ENCODE results near the gene ATP9B. TPM values are rescaled to one million over a fixed set of nuclear protein-coding genes. Genes with fewer than 3 reads are reported as not detected.

ATP9B gene
- total RNA-seq, 1 experiment from 2014 or later = 20.9 TPM

DNA sequence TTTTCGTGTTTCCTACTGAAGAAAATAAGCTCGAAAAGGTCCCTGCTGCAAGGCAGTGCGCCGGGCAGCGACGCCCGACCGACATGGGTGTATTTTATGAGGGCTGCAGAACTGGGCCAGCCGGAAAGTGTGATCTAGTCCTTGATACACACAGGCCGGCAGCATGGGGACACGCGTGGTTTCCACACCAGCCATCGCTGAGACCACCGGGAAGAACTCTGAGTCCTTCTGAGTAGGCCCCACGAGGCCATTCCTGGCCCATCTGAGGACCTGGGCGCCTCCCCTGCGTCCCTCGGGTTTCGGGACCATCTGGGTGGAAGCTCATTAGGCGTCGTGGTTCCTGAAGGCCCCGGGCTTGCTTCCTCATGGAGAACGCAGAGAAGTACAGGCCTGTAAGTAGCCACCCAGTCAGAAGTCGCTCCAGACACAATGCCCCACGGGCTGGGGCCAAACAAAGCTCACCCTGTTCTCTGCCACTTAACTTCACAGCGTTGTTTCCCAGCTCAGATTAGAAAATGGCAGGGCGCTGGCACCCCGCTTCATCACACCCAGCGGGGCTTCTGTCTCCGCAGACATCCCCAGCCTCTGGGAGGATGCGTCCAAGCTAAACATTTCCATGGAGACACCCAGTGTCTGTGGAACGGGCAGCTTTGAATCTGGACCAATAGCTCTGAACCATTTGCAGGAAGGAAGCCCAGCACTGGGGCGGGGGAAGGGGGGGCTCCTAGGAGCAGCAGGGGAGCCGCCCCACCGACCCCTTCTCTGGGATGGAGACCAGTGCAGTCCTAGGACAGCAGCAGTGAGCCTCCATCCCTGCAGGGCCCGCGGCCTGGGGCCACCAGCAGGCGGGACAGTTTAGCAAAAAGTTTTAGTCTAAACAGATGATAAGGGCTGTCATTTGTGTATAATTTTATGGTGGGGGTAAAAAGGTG, 328.9 kb downstream of the ATP9B start:
- no peak overlapping the region for H2BK12ac ChIP-seq (ENCODE audit: insufficient read length, low read depth, low read length)
- no peak overlapping the region for H2AFZ ChIP-seq (ENCODE audit: low read length)
- no peak overlapping the region for H3K14ac ChIP-seq (ENCODE audit: insufficient read depth, low read length)
- H3K27ac ChIP-seq (ENCODE audit: insufficient read length, low read depth, low read length) = no peak overlapping the region
- no peak overlapping the region for H2AK5ac ChIP-seq (ENCODE audit: insufficient read length, low read length)
- peaks cover 41% of the 10 kb centered on the region for H3K27me3 ChIP-seq (ENCODE audit: insufficient read depth, low read length)
- no peak overlapping the region for H3T11ph ChIP-seq (ENCODE audit: low read length)
- H3K4me2 ChIP-seq (ENCODE audit: insufficient read depth, insufficient read length, low read length) = no peak overlapping the region
- no peak overlapping the region for H3K9ac ChIP-seq (ENCODE audit: extremely low read depth, insufficient read length, low read length)
- no peaks in the 10 kb centered on the region for H3K4me1 ChIP-seq (ENCODE audit: insufficient read depth, low read length)
- no peak overlapping the region for H3K56ac ChIP-seq (ENCODE audit: insufficient read length, low read depth, low read length)
- Mint-ChIP-seq H3K36me3 (ENCODE audit: insufficient read depth in 1 of 3, low read depth in 3 of 3) (no peaks in the 10 kb centered on the region), H3K9me3 (no peaks in the 10 kb centered on the region; a peak in 1 of 5 replicates), H3K27ac (no peak overlapping the region), H3K4me3 (peak overlapping the region; percentile 17 to 76; a peak in 4 of 5 replicates), H3K4me1 (peaks cover 0 to 14% of the 10 kb centered on the region in 2 experiments; a peak in 3 of 4 replicates), H3K27me3 (ENCODE audit: low read depth) (peaks cover 60% of the 10 kb centered on the region)
- H4K8ac ChIP-seq (replicated peaks; ENCODE audit: insufficient read length, low read depth, low read length) = no peak overlapping the region
- peaks cover 13% of the 10 kb centered on the region for H3K23me2 ChIP-seq (ENCODE audit: insufficient read length, low read depth, low read length, poor library complexity, severe bottlenecking)
- H3K9me3 ChIP-seq (ENCODE audit: control insufficient read depth, low read depth, low read length) = no peaks in the 10 kb centered on the region
- WGBS (ENCODE audit: extremely low coverage, insufficient read length, low lambda C conversion rate) = no CpG with 5 or more reads among the region's 38 CpGs
- H3K4ac ChIP-seq (ENCODE audit: low read depth, low read length) = no peak overlapping the region
- TF ChIP-seq, protein P1, sequence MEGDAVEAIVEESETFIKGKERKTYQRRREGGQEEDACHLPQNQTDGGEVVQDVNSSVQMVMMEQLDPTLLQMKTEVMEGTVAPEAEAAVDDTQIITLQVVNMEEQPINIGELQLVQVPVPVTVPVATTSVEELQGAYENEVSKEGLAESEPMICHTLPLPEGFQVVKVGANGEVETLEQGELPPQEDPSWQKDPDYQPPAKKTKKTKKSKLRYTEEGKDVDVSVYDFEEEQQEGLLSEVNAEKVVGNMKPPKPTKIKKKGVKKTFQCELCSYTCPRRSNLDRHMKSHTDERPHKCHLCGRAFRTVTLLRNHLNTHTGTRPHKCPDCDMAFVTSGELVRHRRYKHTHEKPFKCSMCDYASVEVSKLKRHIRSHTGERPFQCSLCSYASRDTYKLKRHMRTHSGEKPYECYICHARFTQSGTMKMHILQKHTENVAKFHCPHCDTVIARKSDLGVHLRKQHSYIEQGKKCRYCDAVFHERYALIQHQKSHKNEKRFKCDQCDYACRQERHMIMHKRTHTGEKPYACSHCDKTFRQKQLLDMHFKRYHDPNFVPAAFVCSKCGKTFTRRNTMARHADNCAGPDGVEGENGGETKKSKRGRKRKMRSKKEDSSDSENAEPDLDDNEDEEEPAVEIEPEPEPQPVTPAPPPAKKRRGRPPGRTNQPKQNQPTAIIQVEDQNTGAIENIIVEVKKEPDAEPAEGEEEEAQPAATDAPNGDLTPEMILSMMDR (conservative IDR thresholded peaks at IDR 0.05) = no peak
- no peak overlapping the region for H2BK120ac ChIP-seq (ENCODE audit: low read depth, low read length, poor library complexity, severe bottlenecking)
- H4K20me1 ChIP-seq (ENCODE audit: control insufficient read depth, insufficient read depth, insufficient read length) = no peaks in the 10 kb centered on the region
- H2BK20ac ChIP-seq (ENCODE audit: low read depth, low read length, poor library complexity, severe bottlenecking) = no peak overlapping the region
- H3K23ac ChIP-seq (ENCODE audit: insufficient read length, low read depth, low read length) = no peak overlapping the region
- H2BK15ac ChIP-seq (ENCODE audit: low read depth, low read length) = no peak overlapping the region
- no peaks in the 10 kb centered on the region for H3K79me2 ChIP-seq (ENCODE audit: insufficient read depth, low read length)
- no peaks in the 10 kb centered on the region for H3K79me1 ChIP-seq (ENCODE audit: insufficient read depth, low read depth, low read length, poor library complexity, severe bottlenecking)
- H4K5ac ChIP-seq (ENCODE audit: insufficient read length, low read depth, low read length) = no peak overlapping the region
- H2BK5ac ChIP-seq (ENCODE audit: insufficient read length, low read length) = no peak overlapping the region
- H3K18ac ChIP-seq (ENCODE audit: insufficient read length, low read depth, low read length) = no peak overlapping the region
- H4K91ac ChIP-seq (ENCODE audit: insufficient read length, low read depth, low read length) = no peak overlapping the region
- no peak for DNase-seq
